PC-3 (cell line): ENCODE measurements around the gene CSNK1G1. TPM values are rescaled to one million over a fixed set of nuclear protein-coding genes. Genes with fewer than 3 reads are reported as not detected.

Source experiments
- ATAC-seq: fragments of 200-7000 bp; cut with Tn5 transposase; 2 replicates; pipeline ENCODE4 v1.9.1; 2020; ENCODE audit warnings: mild to moderate bottlenecking, moderate library complexity
- BruUV-seq: library from RNA; stranded (reverse); fragments of 400-500 nt; replicated peaks from 2 replicates; lab custom pipeline; 2021; lab: Mats Ljungman, UMichigan
- CTCF ChIA-PET: fragments of 300-600 bp; sonication (Branson Sonifier 250); formaldehyde crosslinking; loops from one replicate; lab custom pipeline; 2022; ENCODE audit warnings: antibody characterized with exemption; lab: Charles Lee
- POLR2A ChIA-PET: fragments of 300-600 bp; sonication (Branson Sonifier 250); formaldehyde crosslinking; loops from one replicate; lab custom pipeline; 2022; ENCODE audit warnings: antibody characterized with exemption; ENCODE audit not compliant: unreplicated experiment; lab: Charles Lee
- DNase-seq: peaks from one replicate; pipeline ENCODE4 v3.0.0-alpha.2; 2015
- H2AFZ ChIP-seq: fragments of 300-600 bp; sonication (generic); 2 replicates; pipeline ENCODE4 v1.6.0; 2016; ENCODE audit warnings: antibody characterized with exemption, low read length
- H3F3A ChIP-seq: fragments of 300-600 bp; sonication (generic); one replicate; pipeline ENCODE4 v1.6.0; 2017; ENCODE audit warnings: antibody characterized with exemption, low read length, control low read depth, mild to moderate bottlenecking; ENCODE audit not compliant: unreplicated experiment
- H3K27ac ChIP-seq: fragments of 300-600 bp; sonication (generic); 2 replicates; pipeline ENCODE4 v1.5.1; 2016; ENCODE audit warnings: mild to moderate bottlenecking, low read length
- H3K27me3 ChIP-seq: fragments of 300-600 bp; sonication (generic); 2 replicates; pipeline ENCODE4 v1.6.1; 2016; ENCODE audit warnings: low read length, mixed read lengths
- H3K36me3 ChIP-seq: fragments of 300-600 bp; sonication (generic); 2 replicates; pipeline ENCODE4 v1.6.1; 2016; ENCODE audit warnings: low read depth, mixed run types, low read length, mixed read lengths
- H3K4me1 ChIP-seq: fragments of 300-600 bp; sonication (generic); 2 replicates; pipeline ENCODE4 v1.5.1; 2016; ENCODE audit warnings: low read length; ENCODE audit not compliant: insufficient read depth
- H3K4me2 ChIP-seq: fragments of 300-600 bp; sonication (generic); 2 replicates; pipeline ENCODE4 v1.6.0; 2016; ENCODE audit warnings: low read length
- H3K4me3 ChIP-seq: fragments of 300-600 bp; sonication (generic); 2 replicates; pipeline ENCODE4 v1.5.1; 2016; ENCODE audit warnings: mild to moderate bottlenecking, low read length, mixed read lengths
- H3K79me2 ChIP-seq: fragments of 300-600 bp; sonication (generic); 2 replicates; pipeline ENCODE4 v1.6.1; 2017; ENCODE audit warnings: low read length, mixed read lengths
- H3K9ac ChIP-seq: fragments of 300-600 bp; sonication (generic); 2 replicates; pipeline ENCODE4 v1.6.0; 2016; ENCODE audit warnings: mild to moderate bottlenecking, low read length
- H3K9me2 ChIP-seq: fragments of 300-600 bp; sonication (generic); replicated peaks from 2 replicates; pipeline ENCODE4 v1.6.1; 2016; ENCODE audit warnings: mixed run types, low read length, mixed read lengths
- H3K9me3 ChIP-seq: fragments of 300-600 bp; sonication (generic); 2 replicates; pipeline ENCODE4 v1.6.1; 2016; ENCODE audit warnings: low read length, mixed read lengths
- H4K20me1 ChIP-seq: fragments of 300-600 bp; sonication (generic); 2 replicates; pipeline ENCODE4 v1.6.1; 2016; ENCODE audit warnings: low read length, mixed read lengths
- CTCF ChIP-seq: fragments of 300-600 bp; sonication (generic); conservative IDR thresholded peaks from 2 replicates; pipeline ENCODE4 v1.5.1; 2017; ENCODE audit warnings: antibody characterized with exemption, low read depth, mild to moderate bottlenecking, low read length
- EZH2 ChIP-seq: fragments of 300-600 bp; sonication (generic); IDR thresholded peaks from one replicate; pipeline ENCODE4 v1.6.1; 2017; ENCODE audit warnings: antibody characterized with exemption, mild to moderate bottlenecking, low read length; ENCODE audit not compliant: unreplicated experiment
- EZH2phosphoT487 ChIP-seq: fragments of 300-600 bp; sonication (generic); IDR thresholded peaks from 2 replicates; pipeline ENCODE4 v1.6.1; 2018; ENCODE audit warnings: mild to moderate bottlenecking, antibody characterized with exemption, low read length, borderline replicate concordance
- intact Hi-C: fragments of 100-400 bp; cut with micrococcal nuclease; formaldehyde crosslinking; loops from 2 replicates; pipeline ENCODE4 v1.9.0; 2023
- total RNA-seq: library from RNA; depleted of rRNA; stranded (reverse); fragments of >200 nt; gene quantifications from 2 replicates; pipeline ENCODE4 v1.2.3, GENCODE V29; 2014

Gene CSNK1G1
- total RNA-seq, 1 experiment from 2014 or later = 9.8 TPM

- no peak overlapping the region for H3K4me2 ChIP-seq
- no peaks in the 10 kb centered on the region for H3K79me2 ChIP-seq
- H3K36me3 ChIP-seq = peaks cover 8% of the 10 kb centered on the region; the same call in 1 of the 2 replicates
- intact Hi-C loops = no loop called here
- no peak overlapping the region for H3K27ac ChIP-seq
- H2AFZ ChIP-seq = no peak overlapping the region
- H3K9me2 ChIP-seq = no peaks in the 10 kb centered on the region
- ATAC-seq (no peak), DNase-seq (no peak)
- CTCF ChIA-PET = interaction anchor here (0.7 kb wide), 1 partner anchor 154 kb away, joined by 3 read pairs; no protein-coding TSS in a partner anchor
- no peaks in the 10 kb centered on the region for H3K27me3 ChIP-seq
- H3K9ac ChIP-seq = no peak overlapping the region
- no peak for TF ChIP-seq EZH2phosphoT487
- TF ChIP-seq EZH2 = no peak
- no peak for TF ChIP-seq CTCF
- no peaks in the 10 kb centered on the region for H4K20me1 ChIP-seq
- H3K9me3 ChIP-seq = no peaks in the 10 kb centered on the region
- H3K4me1 ChIP-seq = no peaks in the 10 kb centered on the region
- no peak overlapping the region for H3K4me3 ChIP-seq
- BruUV-seq = no TSS peak
- POLR2A ChIA-PET = no interaction called here
- H3F3A ChIP-seq = no peaks in the 10 kb centered on the region
Observed at GRCh38 chr15:64369078-64369607, 13.2 kb upstream of the CSNK1G1 start.

- no peak overlapping the region for H2AFZ ChIP-seq
- no peaks in the 10 kb centered on the region for H3K27me3 ChIP-seq
- H3K9ac ChIP-seq = no peak overlapping the region
- no peaks in the 10 kb centered on the region for H3K79me2 ChIP-seq
- ChIA-PET CTCF (no interaction called here), POLR2A (interaction anchor here (0.6 kb wide), 1 partner anchor 96 kb away, joined by 4 read pairs; no protein-coding TSS in a partner anchor)
- H3K4me1 ChIP-seq = no peaks in the 10 kb centered on the region; the same call in 1 of the 2 replicates
- no peak for TF ChIP-seq CTCF
- no peak for TF ChIP-seq EZH2phosphoT487
- no peak for TF ChIP-seq EZH2
- DNase-seq (peak; percentile 18), ATAC-seq (no peak)
- no peaks in the 10 kb centered on the region for H3K9me2 ChIP-seq
- no peak overlapping the region for H3K4me2 ChIP-seq
- intact Hi-C loops = no loop called here
- no peaks in the 10 kb centered on the region for H4K20me1 ChIP-seq
- H3K36me3 ChIP-seq = peaks cover 3% of the 10 kb centered on the region; the same call in 1 of the 2 replicates
- no peak overlapping the region for H3K27ac ChIP-seq
- H3F3A ChIP-seq = no peaks in the 10 kb centered on the region
- no peaks in the 10 kb centered on the region for H3K9me3 ChIP-seq
- H3K4me3 ChIP-seq = no peak overlapping the region
- no TSS peak for BruUV-seq
Observed at GRCh38 chr15:64361259-64361658, 5.3 kb upstream of the CSNK1G1 start.

- peaks cover 32% of the 10 kb centered on the region for H3K79me2 ChIP-seq
- H3K9me2 ChIP-seq = no peaks in the 10 kb centered on the region
- no peaks in the 10 kb centered on the region for H3K27me3 ChIP-seq
- H3K36me3 ChIP-seq = no peaks in the 10 kb centered on the region
- no peaks in the 10 kb centered on the region for H3F3A ChIP-seq
- H2AFZ ChIP-seq = peak overlapping the region; percentile 79
- ATAC-seq = no peak
- TF ChIP-seq CTCF = no peak
- TF ChIP-seq EZH2phosphoT487 = no peak
- TF ChIP-seq EZH2 = no peak
- ChIA-PET POLR2A (interaction anchor here (0.5 kb wide), 1 partner anchor 124 kb away, joined by 4 read pairs; no protein-coding TSS in a partner anchor), CTCF (interaction anchor here (1.0 kb wide), 1 partner anchor 31 kb away, joined by 3 read pairs; the partner anchor contains the start of gene TRIP4)
- peak overlapping the region; percentile 86 for H3K4me2 ChIP-seq
- H4K20me1 ChIP-seq = no peaks in the 10 kb centered on the region
- H3K9ac ChIP-seq = peak overlapping the region; percentile 80
- no TSS peak for BruUV-seq
- no peaks in the 10 kb centered on the region for H3K9me3 ChIP-seq
- DNase-seq = no peak
- peak overlapping the region; percentile 50 for H3K27ac ChIP-seq
- intact Hi-C loops = loop anchor here (1.0 to 2.0 kb wide), 4 partner anchors 68 to 193 kb away; partner anchors contain the start of gene PPIB
- H3K4me3 ChIP-seq = peak overlapping the region; percentile 85
- peaks cover 5% of the 10 kb centered on the region; the same call in 1 of the 2 replicates for H3K4me1 ChIP-seq
Observed at GRCh38 chr15:64356710-64357040, 702 bp upstream of the CSNK1G1 start.
